ENCODE data around the gene PERM1.

Gene PERM1

GRCh38 chr1:932776-933602 lies 48.9 kb downstream of the PERM1 start:
- DNase-seq (ENCODE audit: low read depth), result no peak

DNA sequence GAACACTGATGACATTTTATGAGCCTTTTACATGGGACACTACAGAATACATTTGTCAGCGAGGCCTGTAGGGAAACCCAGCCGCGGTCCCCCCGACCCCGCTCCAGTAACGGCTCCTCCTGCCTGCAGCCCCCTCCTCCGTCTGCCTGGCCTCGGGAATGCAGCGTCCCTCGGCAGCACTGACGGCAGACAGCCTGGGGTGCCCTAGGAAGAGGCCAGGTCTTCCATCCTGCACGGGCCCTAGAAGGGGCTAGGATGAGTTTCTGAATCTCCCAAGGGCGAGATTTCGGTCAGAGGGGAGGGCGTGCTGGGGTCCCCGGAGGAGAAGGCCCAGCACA lies 49.8 kb downstream of the PERM1 start:
- DNase-seq (ENCODE audit: low read depth), result no peak

- no peak for DNase-seq (ENCODE audit: low read depth)
Measured at GRCh38 chr1:931380-932172, 50.3 kb downstream of the PERM1 start.

DNA sequence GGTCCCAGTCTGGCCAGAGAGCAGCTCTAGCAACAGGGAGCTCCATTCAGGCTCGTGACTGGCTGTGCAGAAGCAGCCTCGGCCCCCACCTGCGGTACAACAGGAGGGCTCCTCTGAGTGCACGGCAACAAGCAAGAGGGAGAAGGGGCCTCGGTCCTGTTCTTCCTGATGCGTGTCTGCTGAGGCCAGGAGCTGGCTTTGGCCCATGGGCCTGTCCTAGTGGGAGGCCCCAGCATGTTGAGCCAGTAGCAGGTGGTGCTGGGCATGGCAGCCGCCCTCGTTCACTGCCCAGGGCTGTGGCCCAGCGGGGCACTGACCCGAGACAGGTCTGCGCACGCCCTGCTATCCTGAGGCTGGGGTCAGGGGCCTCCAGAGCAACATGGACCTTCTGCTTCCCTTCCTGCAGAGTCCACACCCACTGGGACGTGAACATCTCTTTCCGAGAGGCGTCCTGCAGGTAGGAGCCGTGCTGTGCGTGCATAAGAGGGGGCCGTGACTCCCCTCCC lies 51.2 kb downstream of the PERM1 start:
- DNase-seq (ENCODE audit: low read depth), result no peak

- no peak for DNase-seq (ENCODE audit: low read depth)
Measured at GRCh38 chr1:929712-930632, 51.9 kb downstream of the PERM1 start.

DNA sequence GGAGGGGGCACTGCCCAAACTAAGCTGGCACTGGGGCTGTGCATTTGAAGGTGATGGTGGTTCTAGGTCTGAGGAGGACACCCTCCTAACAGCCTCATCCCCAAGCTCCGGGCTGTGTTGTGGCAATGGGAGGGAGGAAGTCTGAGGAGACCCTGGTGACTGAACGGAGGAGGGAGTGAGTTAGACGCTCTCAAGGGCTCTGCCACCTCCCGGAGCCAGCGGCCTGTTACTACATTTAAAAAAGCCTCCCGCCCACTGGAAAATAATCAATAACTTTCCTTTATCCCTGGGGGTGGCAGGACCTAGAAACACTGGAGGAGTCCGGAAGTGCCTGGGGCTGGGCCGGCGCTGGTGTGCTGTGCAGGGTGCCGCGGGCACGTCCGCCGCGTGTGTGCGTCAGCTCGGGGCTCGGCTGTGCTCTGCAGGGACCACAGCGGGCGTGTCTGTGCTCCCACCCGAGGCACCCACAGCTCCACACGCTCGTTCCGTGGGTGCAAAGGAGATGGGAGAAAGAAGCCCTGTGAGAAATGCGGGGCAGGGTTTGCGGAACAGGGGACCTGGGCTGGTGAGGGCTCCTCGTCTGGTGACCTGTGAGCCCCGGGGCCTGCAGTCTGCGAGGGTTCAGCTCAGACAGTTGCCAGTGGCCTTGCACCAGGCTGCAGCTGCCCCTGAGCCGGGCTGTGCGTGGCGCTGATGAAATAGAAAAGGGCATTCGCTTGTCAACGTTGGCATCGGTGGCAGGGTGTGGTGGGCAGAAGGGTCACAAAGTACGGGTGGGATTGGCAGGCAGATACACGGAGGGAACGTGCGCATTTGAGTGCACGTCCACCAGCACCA lies 52.9 kb downstream of the PERM1 start:
- DNase-seq (ENCODE audit: low read depth), result no peak

DNA sequence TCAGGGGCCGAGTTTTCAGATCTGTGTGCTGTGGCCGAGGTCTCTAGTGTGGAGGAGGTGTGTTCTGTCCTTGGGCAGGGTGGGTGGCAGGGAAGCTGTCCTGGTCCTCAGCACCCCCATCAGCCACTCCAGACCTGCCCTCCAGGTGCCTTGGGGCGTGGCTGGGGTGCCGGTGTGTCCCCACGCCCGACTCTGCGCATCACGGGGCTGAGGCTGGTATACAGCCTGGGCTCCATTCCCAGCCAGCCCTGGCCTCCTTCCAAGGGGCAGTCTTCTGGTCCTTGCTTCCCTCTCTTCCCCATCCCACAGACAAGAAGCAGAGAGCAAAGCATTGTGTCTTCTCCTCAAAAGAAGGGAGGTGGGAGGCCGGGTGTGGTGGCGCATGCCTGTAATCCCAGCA lies 54.1 kb downstream of the PERM1 start:
- DNase-seq (ENCODE audit: low read depth), result no peak

GRCh38 chr1:927234-927633 lies 54.7 kb downstream of the PERM1 start:
- DNase-seq (ENCODE audit: low read depth), result no peak

DNA sequence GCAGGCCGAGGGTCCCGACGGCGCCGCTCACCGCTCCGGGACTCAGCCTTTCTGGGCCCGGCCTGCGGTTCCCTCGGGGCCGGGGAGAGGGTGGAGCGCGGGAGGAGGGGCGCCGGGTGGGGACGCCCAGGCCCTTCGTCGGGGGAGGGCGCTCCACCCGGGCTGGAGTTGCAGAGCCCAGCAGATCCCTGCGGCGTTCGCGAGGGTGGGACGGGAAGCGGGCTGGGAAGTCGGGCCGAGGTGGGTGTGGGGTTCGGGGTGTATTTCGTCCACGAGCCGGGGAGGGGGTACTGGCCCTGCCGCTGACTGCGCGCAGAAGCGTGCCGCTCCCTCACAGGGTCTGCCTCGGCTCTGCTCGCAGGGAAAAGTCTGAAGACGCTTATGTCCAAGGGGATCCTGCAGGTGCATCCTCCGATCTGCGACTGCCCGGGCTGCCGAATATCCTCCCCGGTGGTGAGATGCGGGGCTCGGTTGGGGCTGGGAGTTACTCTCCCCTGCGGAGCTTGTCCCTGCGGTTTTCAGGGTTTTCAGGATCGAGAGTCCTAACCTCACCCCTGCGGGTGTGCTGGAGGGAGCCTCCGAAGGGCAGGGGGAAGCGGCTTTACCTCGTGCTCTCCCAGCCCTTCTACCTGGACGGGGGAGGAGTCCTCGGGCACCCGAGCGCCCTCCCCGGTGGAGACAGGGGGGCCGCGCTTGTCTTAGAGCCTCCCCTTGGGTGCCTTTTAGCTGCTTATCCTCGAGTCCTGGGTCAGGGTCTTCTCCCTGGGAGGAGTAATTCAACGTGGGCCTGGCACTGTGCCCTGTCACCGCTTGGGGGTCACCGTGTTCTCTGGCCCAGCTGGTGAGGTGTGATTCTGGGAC lies 56.1 kb downstream of the PERM1 start:
- DNase-seq (ENCODE audit: low read depth), result no peak

Measured in stimulated activated CD8-positive, alpha-beta memory T cell treated with anti-CD3 and anti-CD28 coated beads, Interleukin-7, amount 100 ng/mL, for 24 hours (primary cell).